ENCODE measurements around the gene GJB4.
"Not testable (repeated sequence)": the region's sequence is repeated elsewhere in the genome, so short reads cannot be mapped to it uniquely, and the experiment has no call there.

The GJB4 gene

GRCh38 chr1:34800214-34800613 lies 40.7 kb downstream of the GJB4 start:
- DNase-seq (ENCODE audit: low read depth) = no peak

- DNase-seq (ENCODE audit: low read depth) = no peak
Measured at GRCh38 chr1:34803770-34804169, 44.2 kb downstream of the GJB4 start.

GRCh38 chr1:34806396-34806795 lies 46.9 kb downstream of the GJB4 start:
- no peak for DNase-seq (ENCODE audit: low read depth)

- DNase-seq (ENCODE audit: low read depth) = no peak
Measured at GRCh38 chr1:34808051-34808810, 48.7 kb downstream of the GJB4 start.

- not testable (repeated sequence) for DNase-seq (ENCODE audit: low read depth)
Measured at GRCh38 chr1:34810781-34811180, 51.2 kb downstream of the GJB4 start.
